Measurements from ENCODE around the gene TBL1X.

- no peak for TF ChIP-seq CTCF (IDR thresholded peaks at IDR 0.05)
- no peak for TF ChIP-seq POLR2AphosphoS5 (IDR thresholded peaks at IDR 0.05)
Measured at GRCh38 chrX:9730078-9730477, 265.2 kb downstream of the TBL1X start.
